Measurements from ENCODE around the gene CDC45. TPM values are rescaled to one million over a fixed set of nuclear protein-coding genes. Genes with fewer than 3 reads are reported as not detected.

CDC45 gene
- total and polyA plus RNA-seq, 2 of the 13 experiments (the other 11 are each of a cell fraction or from before 2014, with no cell fraction given): 14.4 to 36.3 TPM

GRCh38 chr22:19448076-19448607 lies 31.6 kb upstream of the CDC45 start (continued):
- TF ChIP-seq ZNF18 (CRISPR knock-in tag; IDR thresholded peaks at IDR 0.05; ENCODE audit: insufficient replicate concordance) (no peak), E2F1 (CRISPR knock-in tag; IDR thresholded peaks at IDR 0.05) (0 out of 2 replicates have a peak, but pooled peaks have one; percentile 7), TSC22D2 (CRISPR knock-in tag; IDR thresholded peaks at IDR 0.05; ENCODE audit: borderline replicate concordance) (no peak), SRSF4 (IDR thresholded peaks at IDR 0.05; ENCODE audit: low read depth, low read length, poor library complexity, severe bottlenecking) (no peak), RXRA (CRISPR knock-in tag; IDR thresholded peaks at IDR 0.05) (peak; percentile 69; the same call in 1 of the 2 replicates), HNRNPUL1 (IDR thresholded peaks at IDR 0.05; ENCODE audit: low read depth, low read length) (no peak), HMGXB4 (CRISPR knock-in tag; IDR thresholded peaks at IDR 0.05; ENCODE audit: borderline replicate concordance in 1 of 2, low read depth in 1 of 2) (no peak), NONO (IDR thresholded peaks at IDR 0.05) (no peak), NONO (CRISPR knock-in tag; conservative IDR thresholded peaks at IDR 0.05) (peak; percentile 44; the same call in 1 of the 2 replicates), THAP9 (CRISPR knock-in tag; IDR thresholded peaks at IDR 0.05; ENCODE audit: borderline replicate concordance) (peak; percentile 49; the same call in 1 of the 2 replicates), GLI4 (CRISPR knock-in tag; IDR thresholded peaks at IDR 0.05; ENCODE audit: borderline replicate concordance) (0 out of 2 replicates have a peak, but pooled peaks have one; percentile 4), ZNF543 (CRISPR knock-in tag; IDR thresholded peaks at IDR 0.05) (peak; percentile 6; the same call in 1 of the 2 replicates), RXRB (CRISPR knock-in tag; IDR thresholded peaks at IDR 0.05; ENCODE audit: borderline replicate concordance) (0 out of 2 replicates have a peak, but pooled peaks have one; percentile 22), ZNF337 (CRISPR knock-in tag; IDR thresholded peaks at IDR 0.05; ENCODE audit: borderline replicate concordance, low read depth) (0 out of 2 replicates have a peak, but pooled peaks have one; percentile 7), ZXDC (CRISPR knock-in tag; IDR thresholded peaks at IDR 0.05) (0 out of 2 replicates have a peak, but pooled peaks have one; percentile 30)

Data from HepG2 (cell line).